GM21360 (cell line): ENCODE data around the gene COPB1.
A peak's percentile ranks its signal among the peaks of the same experiment; 100 is the strongest.

Experiments used
- ATAC-seq: cut with Tn5 transposase; IDR thresholded peaks from one replicate; pipeline ENCODE4 v1.9.1; 2021; ENCODE audit warnings: mild to moderate bottlenecking, moderate library complexity; ENCODE audit not compliant: unreplicated experiment

COPB1 gene

GRCh38 chr11:14443638-14444037, 56.0 kb downstream of the COPB1 start:
- ATAC-seq, result no peak

DNA sequence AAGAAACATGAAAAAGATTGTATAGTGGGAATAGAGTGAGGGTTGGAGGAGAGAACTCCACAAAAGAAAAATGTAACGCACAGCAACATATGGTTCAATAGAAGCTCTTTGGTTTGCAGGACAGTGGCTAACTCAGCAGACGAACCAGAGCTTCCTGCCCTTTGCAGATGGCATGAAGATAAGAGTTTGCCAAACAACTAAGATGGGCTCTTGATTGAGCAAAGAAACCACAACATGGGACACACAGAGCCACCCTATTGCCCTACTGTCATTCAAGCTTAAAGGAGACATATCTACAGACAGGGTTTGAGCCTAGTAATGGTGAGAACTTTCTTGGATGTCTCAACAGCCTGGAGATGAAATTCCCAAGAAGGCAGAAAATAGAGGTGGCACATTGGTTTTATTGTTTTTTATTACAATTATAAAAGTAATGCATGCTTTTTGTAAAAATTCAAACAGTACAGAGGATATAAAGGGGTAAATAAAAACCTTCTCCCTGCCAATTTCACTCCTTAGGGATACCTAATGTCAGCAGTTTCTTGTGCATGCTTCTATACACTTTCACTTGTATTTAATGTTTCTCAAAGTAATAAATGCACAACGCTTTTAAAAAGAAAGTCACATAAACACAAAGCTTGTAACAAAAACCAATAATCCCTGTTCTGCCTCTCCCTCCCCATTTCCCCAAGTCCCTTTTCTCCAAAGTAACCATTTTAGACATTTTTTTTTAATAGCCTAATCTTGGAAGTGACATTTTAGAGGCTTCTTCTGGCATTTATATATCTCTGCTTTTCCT, 63.7 kb downstream of the COPB1 start:
- ATAC-seq, result no peak

DNA sequence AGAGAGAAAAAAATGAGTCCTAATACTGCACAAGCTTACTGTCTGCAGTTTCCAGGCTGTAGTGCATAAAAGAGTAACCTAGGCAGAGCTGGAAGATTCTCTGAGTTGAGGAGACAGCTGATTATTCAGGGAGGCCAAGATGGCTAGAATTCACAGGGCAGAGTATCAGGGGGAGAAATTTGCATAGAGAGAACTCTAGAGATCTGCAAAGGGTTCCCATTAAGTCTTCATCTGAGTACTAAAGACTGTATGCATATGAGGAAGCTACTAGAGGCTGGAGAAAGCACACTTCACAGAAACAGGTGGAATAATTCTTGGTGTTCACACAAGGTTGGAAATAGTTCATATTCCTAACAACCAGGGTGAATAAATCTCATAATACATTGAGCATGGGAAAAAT, 74.0 kb downstream of the COPB1 start:
- no peak for ATAC-seq

- no peak for ATAC-seq
Measured at GRCh38 chr11:14424096-14424495, 75.5 kb downstream of the COPB1 start.

DNA sequence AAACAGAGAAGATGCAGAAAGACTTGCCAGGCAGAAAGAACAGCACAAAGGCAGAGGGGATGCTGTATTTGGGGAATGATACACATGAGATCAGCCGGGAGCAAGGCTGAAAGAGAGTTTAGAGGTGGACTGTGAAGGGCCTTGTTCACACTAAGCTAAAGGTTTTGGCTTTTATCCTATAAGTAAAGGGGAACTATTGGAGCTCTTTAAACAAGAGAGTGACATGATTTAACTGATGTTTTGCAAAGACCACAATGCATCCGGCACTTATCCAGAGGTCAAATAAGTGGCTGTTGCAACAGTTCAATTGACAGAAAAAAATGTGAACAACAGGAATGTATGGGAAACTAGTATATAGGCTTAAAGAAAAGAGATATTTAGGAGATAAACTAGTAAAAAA, 76.0 kb downstream of the COPB1 start:
- no peak for ATAC-seq

- no peak for ATAC-seq
Measured at GRCh38 chr11:14422814-14423182, 76.8 kb downstream of the COPB1 start.

GRCh38 chr11:14422052-14422813, 77.4 kb downstream of the COPB1 start:
- no peak for ATAC-seq

DNA sequence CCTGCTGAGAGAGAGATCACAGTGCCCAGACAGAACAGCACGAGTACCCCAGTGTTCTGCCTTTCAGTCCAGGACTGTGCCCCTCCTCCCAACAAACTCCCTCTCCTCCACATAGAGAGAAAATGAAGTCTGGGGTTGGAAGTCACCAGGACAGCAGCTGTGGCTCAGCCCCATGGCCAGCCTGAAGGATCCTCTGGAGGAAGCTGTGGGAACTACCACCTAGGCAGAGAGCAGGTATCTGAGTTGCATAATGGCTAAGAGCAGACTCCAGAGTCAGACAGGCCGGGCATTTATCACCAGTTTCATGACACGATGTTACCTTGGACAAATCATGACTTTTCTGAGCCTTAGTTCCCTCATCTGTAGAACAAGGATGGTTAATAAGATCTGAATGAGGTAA, 79.4 kb downstream of the COPB1 start:
- ATAC-seq, result no peak

- ATAC-seq, result no peak
Measured at GRCh38 chr11:14418801-14419417, 80.7 kb downstream of the COPB1 start.

GRCh38 chr11:14417617-14418374, 81.8 kb downstream of the COPB1 start:
- no peak for ATAC-seq

DNA sequence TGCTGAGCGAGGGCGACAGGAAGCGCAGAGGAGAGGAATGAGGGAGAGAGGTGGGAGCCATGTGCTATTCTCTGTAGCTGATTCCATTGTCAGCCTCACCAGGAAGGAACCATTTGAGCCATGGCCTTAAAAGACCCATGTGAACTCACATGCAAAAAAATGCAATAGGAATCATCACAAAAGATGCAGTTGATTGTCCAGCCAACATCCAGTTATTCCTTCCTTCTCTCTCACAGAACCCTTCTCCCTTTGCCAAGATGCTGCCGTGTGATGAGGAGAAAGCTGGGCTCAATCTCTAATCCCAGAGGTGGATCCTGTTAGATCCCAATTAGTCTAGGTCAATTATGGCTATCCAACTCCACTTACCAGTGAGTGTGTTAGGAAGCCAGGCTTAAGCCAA, 82.4 kb downstream of the COPB1 start:
- ATAC-seq, result no peak

DNA sequence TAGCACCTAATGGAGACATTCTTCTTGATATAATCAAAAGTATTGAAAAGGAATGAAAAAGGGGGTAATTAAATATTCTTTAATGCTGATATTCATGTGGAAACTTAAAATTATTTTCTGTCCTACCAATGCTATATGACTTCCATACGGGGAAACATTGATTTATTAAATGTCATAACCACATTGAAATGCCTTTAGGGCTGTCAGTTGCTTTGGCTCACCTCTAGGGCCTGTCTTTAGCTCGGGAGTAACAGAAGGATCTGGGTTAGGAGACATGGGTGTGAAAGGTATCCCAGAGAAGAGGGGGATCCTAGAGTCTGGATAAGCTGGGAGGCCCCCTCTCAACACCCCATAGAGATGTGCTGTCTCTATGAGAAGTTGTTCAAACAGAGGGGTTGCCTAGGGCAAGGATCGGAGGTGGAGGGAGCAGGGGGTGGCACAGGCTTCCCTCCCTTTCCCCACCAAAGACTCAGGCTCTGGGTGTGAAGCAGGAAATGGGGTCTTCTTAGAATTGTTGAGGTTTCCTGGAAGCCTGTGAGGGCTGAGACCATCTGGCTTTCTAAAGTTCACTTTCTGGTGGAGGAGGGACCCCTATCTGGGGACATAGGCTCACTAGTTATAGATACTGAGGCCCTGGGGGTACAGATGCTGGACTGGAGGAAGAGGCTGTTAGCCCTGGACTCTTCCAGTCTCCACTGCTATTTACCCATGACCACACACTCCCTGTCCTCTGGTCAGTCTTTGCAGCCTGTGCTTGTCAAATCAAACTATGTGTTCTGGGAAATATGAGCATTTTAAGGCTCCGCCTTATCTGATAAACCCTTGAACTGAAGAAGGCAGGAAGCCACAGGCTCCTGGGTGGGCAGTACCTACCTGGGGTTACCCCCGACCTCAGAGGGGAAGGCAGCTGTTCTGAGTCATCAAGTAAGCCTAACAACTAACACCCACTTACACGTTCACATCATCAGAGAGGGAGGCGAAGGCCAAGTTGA, 84.8 kb downstream of the COPB1 start:
- peak; percentile 74 for ATAC-seq

- ATAC-seq, result no peak
Measured at GRCh38 chr11:14413307-14414069, 86.1 kb downstream of the COPB1 start.

DNA sequence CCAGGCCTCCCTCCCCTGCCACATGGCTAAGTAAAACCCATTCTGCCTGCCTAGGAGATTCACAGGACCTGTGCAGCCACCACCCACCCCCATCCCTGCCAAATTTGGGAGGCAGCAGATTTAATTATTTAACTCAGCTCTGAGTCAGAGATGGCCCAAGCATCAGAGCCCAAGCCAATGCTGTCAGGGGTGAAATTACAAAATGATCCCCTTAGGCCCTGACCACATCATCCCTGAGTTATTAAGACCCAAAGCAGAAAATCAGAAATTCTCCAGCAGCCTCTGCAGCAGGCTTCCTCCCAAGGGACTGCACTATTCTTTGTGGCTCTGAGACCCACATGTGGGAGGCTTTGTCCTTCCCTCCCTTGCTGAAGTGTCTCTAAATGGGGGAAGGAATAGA, 87.8 kb downstream of the COPB1 start:
- no peak for ATAC-seq

DNA sequence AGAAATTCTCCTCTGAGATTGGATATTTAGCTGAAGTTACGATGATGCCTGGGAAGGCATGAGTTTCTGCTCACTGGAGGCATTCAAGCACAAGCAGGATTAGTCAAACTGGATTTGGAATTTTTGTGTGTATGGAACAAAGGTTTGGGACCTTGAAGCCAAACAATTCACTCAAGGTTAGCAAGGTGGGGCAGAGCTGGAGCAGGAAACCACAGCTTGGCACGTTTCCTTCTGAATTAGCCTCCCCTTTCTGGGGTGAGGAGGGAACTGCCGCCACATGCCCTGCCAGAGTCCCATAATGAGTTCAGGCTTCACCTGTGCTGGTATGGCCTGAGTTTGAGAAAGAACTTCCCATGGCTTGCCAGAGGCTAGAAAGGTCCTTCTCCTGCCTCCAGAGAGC, 89.7 kb downstream of the COPB1 start:
- ATAC-seq, result no peak

DNA sequence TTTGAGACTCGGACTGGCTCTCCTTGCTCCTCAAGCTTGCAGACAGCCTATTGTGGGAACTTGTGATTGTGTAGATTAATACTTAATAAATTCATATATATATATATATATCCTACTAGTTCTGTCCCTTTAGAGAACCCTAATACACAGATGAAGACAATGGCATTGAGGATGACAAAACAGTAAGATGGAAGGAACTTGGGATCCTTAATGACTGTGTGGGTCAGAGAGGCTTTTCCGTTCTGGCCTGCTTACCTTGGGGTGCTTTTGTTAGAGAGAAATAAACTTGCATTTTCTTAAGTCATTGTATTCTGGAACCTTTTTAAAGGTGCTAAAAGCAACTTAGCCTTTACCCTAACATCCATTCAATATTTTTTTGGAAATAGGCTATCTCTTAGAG, 91.0 kb downstream of the COPB1 start:
- no peak for ATAC-seq
